Central memory CD8-positive, alpha-beta T cell (primary cell): Measurements from ENCODE around the gene MED23.
A peak's percentile ranks its signal among the peaks of the same experiment; 100 is the strongest.
"Not testable (repeated sequence)": the region's sequence is repeated elsewhere in the genome, so short reads cannot be mapped to it uniquely, and the experiment has no call there.

Experiments
- ATAC-seq: fragments of 150-1000 bp; cut with Tn5 transposase; replicated peaks from 2 replicates; pipeline ENCODE4 v1.10.0; 2022; ENCODE audit warnings: mild to moderate bottlenecking, moderate FRiP score, moderate number of reproducible peaks; ENCODE audit not compliant: poor library complexity, severe bottlenecking; ENCODE audit errors: extremely low read depth
- DNase-seq, 2 donors: peaks; one replicate each; pipeline ENCODE4 v3.0.0; 2021; ENCODE audit warnings: low spot score in 2 of 2
- H3K27ac Mint-ChIP-seq: one replicate; pipeline ENCODE4 v1.8.0; 2022; ENCODE audit warnings: low read depth, mild to moderate bottlenecking, moderate library complexity, mixed read lengths
- H3K27me3 Mint-ChIP-seq: one replicate; pipeline ENCODE4 v1.8.0; 2022; ENCODE audit warnings: mixed read lengths
- H3K36me3 Mint-ChIP-seq: one replicate; pipeline ENCODE4 v1.8.0; 2022; ENCODE audit warnings: mild to moderate bottlenecking, moderate library complexity, mixed read lengths; ENCODE audit not compliant: insufficient read depth
- H3K4me1 Mint-ChIP-seq: one replicate; pipeline ENCODE4 v1.8.0; 2022; ENCODE audit warnings: mixed read lengths
- H3K4me3 Mint-ChIP-seq: one replicate; pipeline ENCODE4 v1.8.0; 2022; ENCODE audit warnings: mild to moderate bottlenecking, moderate library complexity, mixed read lengths
- H3K9me3 Mint-ChIP-seq: one replicate; pipeline ENCODE4 v1.8.0; 2022; ENCODE audit warnings: mixed read lengths

Gene MED23

DNA sequence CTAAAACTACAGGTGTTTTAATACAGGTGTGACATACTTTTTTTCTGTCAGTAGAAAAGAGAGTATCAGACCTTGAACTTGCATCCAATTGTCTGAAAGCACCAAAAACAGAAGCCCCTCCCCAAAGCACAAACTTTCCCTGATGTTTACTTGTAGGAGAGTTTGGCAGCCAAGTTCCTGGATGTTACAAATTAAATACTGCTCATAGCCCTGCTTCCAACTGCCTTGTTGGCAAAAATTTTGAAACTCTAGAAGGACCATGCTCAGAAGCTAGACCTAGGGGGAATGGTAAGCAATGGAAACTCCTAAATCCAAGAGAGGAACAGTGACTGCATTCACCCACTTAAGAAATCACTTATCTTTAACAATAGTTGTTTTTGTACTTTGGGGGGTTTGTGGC lies 72.0 kb downstream of the MED23 start:
- no peak overlapping the region for H3K4me3 Mint-ChIP-seq
- H3K27me3 Mint-ChIP-seq = peaks cover 13% of the 10 kb centered on the region
- no peaks in the 10 kb centered on the region for H3K9me3 Mint-ChIP-seq
- no peaks in the 10 kb centered on the region for H3K36me3 Mint-ChIP-seq
- no peak for DNase-seq
- no peaks in the 10 kb centered on the region for H3K4me1 Mint-ChIP-seq
- no peak for ATAC-seq
- no peak overlapping the region for H3K27ac Mint-ChIP-seq

DNA sequence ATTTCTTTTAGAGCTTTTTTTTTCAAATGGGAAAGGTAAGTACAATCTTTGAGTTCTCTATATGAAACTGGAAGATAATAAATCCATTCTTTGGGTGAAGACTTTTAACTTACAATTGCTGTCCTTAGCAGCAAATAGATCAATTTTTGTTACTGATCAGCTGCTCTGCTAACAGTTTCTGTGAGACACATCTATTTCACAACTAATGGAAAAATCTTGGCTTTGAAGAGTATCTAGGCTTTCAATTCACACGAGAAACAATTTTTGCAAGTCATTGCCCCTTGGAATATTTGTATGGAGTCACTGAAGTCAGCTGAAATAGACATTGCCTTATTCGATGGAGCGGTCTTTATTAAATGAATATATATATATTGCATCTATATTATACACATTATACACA lies 75.5 kb downstream of the MED23 start:
- Mint-ChIP-seq H3K27me3 (peaks cover 16% of the 10 kb centered on the region), H3K36me3 (peaks cover 2% of the 10 kb centered on the region), H3K9me3 (no peaks in the 10 kb centered on the region), H3K27ac (no peak overlapping the region), H3K4me1 (no peaks in the 10 kb centered on the region), H3K4me3 (no peak overlapping the region)
- ATAC-seq = no peak
- DNase-seq = no peak

DNA sequence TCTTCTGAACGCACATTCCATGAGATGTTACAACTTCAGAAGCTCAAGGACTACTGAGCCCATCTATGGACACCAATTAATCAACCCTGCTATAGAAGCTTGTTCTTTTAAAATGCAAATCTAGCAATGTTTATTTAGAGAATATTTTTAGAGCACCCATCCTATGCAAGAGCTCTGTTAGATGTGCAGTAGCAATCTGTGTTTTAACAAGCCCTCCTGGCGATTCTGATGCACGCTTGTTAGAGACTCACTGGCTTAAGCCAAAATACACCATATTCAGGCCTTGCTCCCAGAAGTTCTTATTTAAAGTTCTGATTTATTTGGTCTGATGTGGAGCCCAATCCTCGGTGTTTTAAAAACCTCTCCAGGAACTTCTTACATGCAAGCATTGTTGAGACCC lies 76.1 kb downstream of the MED23 start:
- Mint-ChIP-seq H3K9me3 (no peaks in the 10 kb centered on the region), H3K27ac (no peak overlapping the region), H3K4me3 (no peak overlapping the region), H3K27me3 (peaks cover 23% of the 10 kb centered on the region), H3K4me1 (no peaks in the 10 kb centered on the region), H3K36me3 (peaks cover 2% of the 10 kb centered on the region)
- no peak for ATAC-seq
- no peak for DNase-seq

DNA sequence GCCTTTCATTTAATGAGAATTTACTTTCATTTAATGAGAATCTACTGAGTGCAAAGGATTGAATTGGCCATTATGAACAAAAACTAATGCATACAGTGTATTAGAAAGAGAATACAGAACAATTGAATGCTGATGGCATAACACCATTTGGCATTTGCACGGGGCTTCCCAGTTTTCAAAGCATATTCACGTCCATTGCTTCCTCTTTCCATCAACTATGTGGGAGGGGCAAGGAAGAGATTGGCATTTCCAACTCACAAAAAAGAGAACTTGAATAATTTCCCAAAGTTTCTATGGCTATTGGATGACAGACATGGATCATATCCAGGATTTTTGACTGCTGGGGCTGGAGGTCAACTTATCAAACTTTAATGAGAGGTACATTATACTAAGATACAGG lies 78.2 kb downstream of the MED23 start:
- peaks cover 2% of the 10 kb centered on the region for H3K36me3 Mint-ChIP-seq
- H3K4me1 Mint-ChIP-seq = no peaks in the 10 kb centered on the region
- DNase-seq (no peak), ATAC-seq (no peak)
- H3K27ac Mint-ChIP-seq = no peak overlapping the region
- no peak overlapping the region for H3K4me3 Mint-ChIP-seq
- H3K27me3 Mint-ChIP-seq = peaks cover 28% of the 10 kb centered on the region
- no peaks in the 10 kb centered on the region for H3K9me3 Mint-ChIP-seq

DNA sequence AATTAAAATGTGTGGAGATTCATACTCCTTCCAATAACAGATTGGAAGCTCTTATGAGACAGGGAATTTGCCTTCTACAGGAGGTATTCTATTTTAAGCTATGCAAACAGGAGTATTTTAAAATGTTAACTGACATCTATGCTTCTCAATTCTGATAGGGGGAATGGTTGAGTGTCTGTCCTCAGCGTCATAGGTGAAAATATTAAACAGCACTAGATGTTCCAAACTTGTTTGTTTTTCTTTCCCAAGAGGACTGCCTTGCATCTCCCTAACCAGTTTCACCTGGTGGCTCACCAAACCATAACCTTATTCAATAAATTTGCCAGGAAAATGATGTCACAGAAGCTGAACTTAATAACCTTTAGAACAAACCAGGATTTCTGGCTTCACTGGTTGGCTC lies 79.6 kb downstream of the MED23 start:
- Mint-ChIP-seq H3K36me3 (peaks cover 2% of the 10 kb centered on the region), H3K4me3 (no peak overlapping the region), H3K4me1 (no peaks in the 10 kb centered on the region), H3K27ac (no peak overlapping the region), H3K9me3 (no peaks in the 10 kb centered on the region), H3K27me3 (peaks cover 18% of the 10 kb centered on the region)
- ATAC-seq (no peak), DNase-seq (no peak)

DNA sequence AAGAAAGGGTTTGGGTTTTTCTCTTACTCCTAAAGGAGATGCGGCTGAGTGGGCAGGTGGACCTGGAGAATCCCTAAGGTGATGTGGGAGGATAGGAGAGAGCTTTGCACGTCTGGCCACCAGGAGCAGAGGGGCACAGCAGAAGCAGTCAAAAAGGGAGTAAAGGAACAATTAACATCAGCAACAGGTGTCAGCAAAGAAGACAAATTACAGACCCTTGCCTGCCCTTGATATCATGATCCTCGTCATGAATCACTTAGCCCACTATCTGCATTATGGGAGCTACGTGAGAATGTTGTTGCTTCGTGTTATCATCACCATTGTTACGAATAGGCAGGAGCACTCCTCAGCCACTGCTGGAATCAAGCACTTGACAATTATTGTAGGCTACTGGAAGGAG lies 80.6 kb downstream of the MED23 start:
- peaks cover 2% of the 10 kb centered on the region for H3K36me3 Mint-ChIP-seq
- H3K4me1 Mint-ChIP-seq = no peaks in the 10 kb centered on the region
- no peaks in the 10 kb centered on the region for H3K9me3 Mint-ChIP-seq
- peaks cover 15% of the 10 kb centered on the region for H3K27me3 Mint-ChIP-seq
- H3K27ac Mint-ChIP-seq = no peak overlapping the region
- no peak for DNase-seq
- no peak for ATAC-seq
- no peak overlapping the region for H3K4me3 Mint-ChIP-seq

DNA sequence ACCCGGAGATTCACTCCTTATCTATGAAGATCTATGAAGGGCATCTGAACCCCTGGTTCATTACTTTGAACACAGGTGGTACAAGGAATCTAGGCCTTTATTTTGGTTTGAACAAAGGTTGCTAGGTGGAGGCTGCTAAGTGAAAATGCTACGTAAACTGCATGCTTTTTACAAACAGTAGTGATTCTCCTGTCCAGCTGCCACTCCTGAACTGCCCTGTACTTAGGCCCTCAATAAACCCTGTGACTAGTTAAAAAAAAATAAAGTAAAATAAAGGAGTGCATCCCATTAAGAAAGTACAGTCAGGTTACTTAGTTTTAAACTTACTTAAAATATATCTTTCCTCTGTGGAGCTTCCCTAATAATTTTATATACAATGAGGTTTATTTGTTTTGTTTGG lies 82.7 kb downstream of the MED23 start:
- H3K4me1 Mint-ChIP-seq = no peaks in the 10 kb centered on the region
- peaks cover 27% of the 10 kb centered on the region for H3K27me3 Mint-ChIP-seq
- H3K9me3 Mint-ChIP-seq = no peaks in the 10 kb centered on the region
- H3K27ac Mint-ChIP-seq = no peak overlapping the region
- DNase-seq (no peak), ATAC-seq (no peak)
- no peak overlapping the region for H3K4me3 Mint-ChIP-seq
- H3K36me3 Mint-ChIP-seq = peaks cover 2% of the 10 kb centered on the region

DNA sequence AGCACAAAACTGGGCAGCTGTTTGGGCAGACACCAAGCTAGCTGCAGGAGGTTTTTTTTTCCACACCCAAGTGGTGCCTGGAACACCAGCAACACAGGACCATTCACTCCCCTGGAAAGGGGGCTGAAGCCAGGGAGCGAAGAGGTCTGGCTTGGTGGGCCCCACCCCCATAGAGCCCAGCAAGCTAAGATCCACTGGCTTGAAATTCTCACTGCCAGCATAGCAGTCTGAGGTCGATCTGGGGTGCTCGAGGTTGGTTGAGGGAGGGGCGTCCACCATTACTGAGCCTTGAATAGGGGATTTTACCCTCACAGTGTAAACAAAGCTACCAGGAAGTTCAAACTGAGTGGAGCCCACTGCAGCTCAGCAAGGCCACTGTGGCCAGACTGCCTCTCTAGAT lies 89.4 kb downstream of the MED23 start:
- DNase-seq, ATAC-seq, H3K4me3 Mint-ChIP-seq, H3K36me3 Mint-ChIP-seq, H3K27ac Mint-ChIP-seq, H3K4me1 Mint-ChIP-seq, H3K9me3 Mint-ChIP-seq: not testable (repeated sequence)
- peaks cover 12% of the 10 kb centered on the region for H3K27me3 Mint-ChIP-seq

DNA sequence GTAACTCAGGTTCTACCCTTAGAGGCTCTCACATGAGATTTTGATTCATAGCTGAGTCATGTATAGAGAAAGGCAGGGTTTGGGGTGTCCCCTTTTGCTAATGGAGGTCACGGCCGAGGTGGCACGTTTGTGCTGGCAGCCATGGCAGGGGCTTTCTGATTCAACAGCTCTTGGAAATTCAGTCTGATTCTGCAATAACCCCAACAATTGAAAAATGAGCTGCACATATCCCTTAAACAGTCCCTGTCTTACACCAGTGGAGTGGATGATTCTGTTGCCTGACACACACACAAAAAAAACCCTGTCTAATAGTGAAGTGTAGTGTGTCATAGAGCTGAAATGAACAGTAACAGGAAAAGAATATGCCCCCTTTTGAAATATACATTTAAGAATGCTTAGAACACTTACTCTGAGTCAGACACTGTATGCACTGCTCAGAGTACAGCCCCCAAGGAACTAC lies 95.4 kb downstream of the MED23 start:
- H3K27me3 Mint-ChIP-seq = no peaks in the 10 kb centered on the region
- peaks cover 5% of the 10 kb centered on the region for H3K36me3 Mint-ChIP-seq
- H3K4me3 Mint-ChIP-seq = no peak overlapping the region
- no peak overlapping the region for H3K27ac Mint-ChIP-seq
- DNase-seq (no peak), ATAC-seq (no peak)
- H3K4me1 Mint-ChIP-seq = peaks cover 20% of the 10 kb centered on the region
- H3K9me3 Mint-ChIP-seq = no peaks in the 10 kb centered on the region

DNA sequence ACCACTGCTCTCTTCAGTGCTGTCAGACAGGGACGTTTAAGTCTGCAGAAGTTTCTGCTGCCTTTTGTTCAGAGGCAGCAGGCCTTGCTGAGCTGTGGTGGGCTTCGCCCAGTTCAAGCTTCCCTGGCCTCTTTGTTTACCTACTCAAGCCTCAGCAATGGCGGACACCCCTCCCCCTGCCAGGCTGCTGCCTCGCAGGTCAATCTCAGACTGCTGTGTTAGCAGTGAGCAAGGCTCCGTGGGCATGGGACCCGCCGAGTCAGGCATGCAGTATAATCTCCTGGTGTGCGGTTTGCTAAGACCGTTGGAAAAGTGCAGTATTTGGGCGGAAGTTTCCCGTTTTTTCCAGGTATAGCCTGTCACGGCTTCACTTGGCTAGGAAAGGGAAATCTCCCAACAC lies 96.4 kb downstream of the MED23 start:
- peaks cover 20% of the 10 kb centered on the region for H3K4me1 Mint-ChIP-seq
- ATAC-seq, H3K9me3 Mint-ChIP-seq, H3K36me3 Mint-ChIP-seq, H3K27ac Mint-ChIP-seq, H3K4me3 Mint-ChIP-seq, H3K27me3 Mint-ChIP-seq, DNase-seq: not testable (repeated sequence)

DNA sequence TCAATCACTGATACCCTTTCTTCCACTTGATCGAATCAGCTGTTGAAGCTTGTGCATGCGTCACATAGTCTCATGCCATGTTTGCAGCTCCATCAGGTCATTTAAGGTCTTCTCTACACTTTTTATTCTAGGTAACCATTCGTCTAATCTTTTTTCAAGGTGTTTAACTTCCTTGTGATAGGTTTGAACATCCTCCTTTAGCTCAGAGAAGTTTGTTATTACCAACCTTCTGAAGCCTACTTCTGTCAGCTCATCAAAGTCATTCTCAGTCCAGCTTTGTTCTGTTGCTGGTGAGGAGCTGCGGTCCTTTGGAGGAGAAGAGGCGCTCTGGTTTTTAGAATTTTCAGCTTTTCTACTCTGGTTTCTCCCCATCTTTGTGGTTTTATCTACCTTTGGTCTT lies 97.1 kb downstream of the MED23 start:
- H3K27ac Mint-ChIP-seq, H3K27me3 Mint-ChIP-seq, H3K36me3 Mint-ChIP-seq, H3K9me3 Mint-ChIP-seq, ATAC-seq, DNase-seq: not testable (repeated sequence)
- Mint-ChIP-seq H3K4me3 (peak overlapping the region; percentile 2), H3K4me1 (peaks cover 20% of the 10 kb centered on the region)

DNA sequence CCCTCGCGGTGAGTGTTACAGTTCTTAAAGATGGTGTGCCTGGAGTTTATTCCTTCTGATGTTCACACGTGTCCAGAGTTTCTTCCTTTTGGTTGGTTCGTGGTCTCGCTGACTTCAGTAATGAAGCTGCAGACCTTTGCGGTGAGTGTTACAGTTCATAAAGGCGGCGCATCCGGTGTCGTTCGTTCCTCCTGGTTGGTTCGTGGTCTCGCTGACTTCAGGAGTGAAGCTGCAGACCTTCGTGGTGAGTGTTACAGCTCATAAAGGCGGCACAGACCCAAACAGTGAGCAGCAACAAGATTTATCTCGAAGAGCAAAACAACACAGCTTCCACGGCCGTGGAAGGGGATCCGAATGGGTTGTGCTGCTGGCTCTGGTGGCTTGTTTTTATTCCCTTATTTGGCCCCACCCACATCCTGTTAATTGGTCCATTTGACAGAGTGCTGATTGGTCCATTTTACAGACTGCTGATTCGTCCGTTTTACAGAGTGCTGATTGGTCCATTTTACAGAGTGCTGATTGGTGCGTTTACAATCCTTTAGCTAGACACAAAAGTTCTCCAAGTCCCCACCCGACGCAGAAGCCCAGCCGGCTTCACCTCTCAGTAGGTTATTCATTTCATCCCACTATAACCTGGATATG lies 103.2 kb downstream of the MED23 start:
- Mint-ChIP-seq H3K9me3 (no peaks in the 10 kb centered on the region), H3K36me3 (peaks cover 4% of the 10 kb centered on the region), H3K27ac (no peak overlapping the region), H3K27me3 (no peaks in the 10 kb centered on the region), H3K4me3 (no peak overlapping the region), H3K4me1 (peaks cover 6% of the 10 kb centered on the region)
- peak; percentile 58 for ATAC-seq
- peak in 1 of 2 donors; percentile 21 for DNase-seq

DNA sequence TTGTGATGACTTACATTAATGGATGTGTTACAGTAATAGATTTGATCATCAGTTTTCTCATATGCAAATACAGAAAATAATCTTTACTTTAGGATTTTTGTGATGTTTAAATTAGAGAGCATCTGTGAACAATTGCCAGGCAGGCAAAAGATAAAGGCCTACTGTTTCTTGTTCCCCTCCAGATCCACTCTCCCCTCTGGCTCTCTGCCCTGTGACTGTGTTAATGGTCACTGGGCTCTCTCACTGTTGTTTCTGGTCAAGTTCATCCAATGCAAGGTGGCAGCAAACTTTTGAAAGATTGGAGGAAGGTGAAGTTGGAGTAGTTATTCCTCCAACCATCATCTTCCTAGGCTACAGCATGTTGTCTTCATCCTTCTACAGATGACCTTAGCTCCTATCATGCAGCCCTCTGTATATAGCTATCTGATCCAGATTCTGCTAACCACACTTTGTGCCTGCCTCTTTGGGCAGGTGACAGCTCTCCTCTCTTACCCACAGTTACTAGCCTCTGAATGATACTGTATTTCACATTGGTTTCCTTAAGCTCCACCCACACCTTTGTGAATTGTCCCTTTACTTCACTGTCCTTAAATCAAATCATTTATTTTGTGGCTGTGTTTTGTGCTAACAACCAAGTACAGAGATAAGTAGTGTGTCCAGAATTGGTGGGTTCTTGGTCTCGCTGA lies 103.9 kb downstream of the MED23 start:
- no peak overlapping the region for H3K27ac Mint-ChIP-seq
- no peak overlapping the region for H3K4me3 Mint-ChIP-seq
- peak; percentile 44 for ATAC-seq

More for the DNA sequence above, 103.9 kb downstream of the MED23 start:
- H3K27me3 Mint-ChIP-seq = no peaks in the 10 kb centered on the region
- H3K9me3 Mint-ChIP-seq = no peaks in the 10 kb centered on the region
- H3K36me3 Mint-ChIP-seq = peaks cover 4% of the 10 kb centered on the region
- no peak for DNase-seq
- H3K4me1 Mint-ChIP-seq = peaks cover 12% of the 10 kb centered on the region
